ENCODE measurements around the gene ARID5A. TPM values are rescaled to one million over a fixed set of nuclear protein-coding genes. Genes with fewer than 3 reads are reported as not detected.

Gene ARID5A
- total RNA-seq, 4 donors from 2014 or later = 9.8 to 113 (median 18.1) TPM

DNA sequence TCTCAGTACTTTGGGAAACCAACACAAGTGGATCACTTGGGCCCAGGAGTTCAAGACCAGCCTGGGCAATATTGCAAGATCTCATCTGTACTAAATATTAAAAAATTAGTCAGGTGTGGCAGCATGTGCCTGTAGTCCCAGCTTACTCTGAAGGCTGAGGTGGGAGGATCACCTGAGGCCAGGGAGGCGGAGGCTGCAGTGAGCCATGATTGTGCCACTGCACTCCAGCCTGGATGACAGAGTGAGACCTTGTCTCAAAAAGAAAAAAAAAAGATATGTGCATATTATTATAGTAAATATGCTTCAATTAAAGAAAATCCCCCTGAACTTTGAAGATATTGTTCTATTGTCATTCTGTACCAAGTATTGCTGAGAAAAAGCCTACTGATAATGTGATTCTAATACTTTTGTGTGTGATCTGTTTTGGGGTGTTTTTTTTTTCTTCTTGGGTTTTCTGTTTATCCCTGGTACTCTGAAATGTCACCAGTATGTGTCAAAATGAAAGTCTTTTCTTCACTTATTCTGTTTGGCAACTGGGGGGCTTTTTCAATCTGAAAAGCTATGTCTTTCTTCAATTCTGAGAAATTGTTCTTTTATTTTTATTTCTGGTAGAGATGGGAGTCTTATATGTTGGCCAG, 44.6 kb upstream of the ARID5A start:
- Histone ChIP-seq H3K27me3 (no peaks in the 10 kb centered on the region), H3K4me1 (peaks cover 0 to under 1% (median 0%) of the 10 kb centered on the region in 4 donors), H3K9me3 (no peaks in the 10 kb centered on the region), H3K4me3 (no peak overlapping the region), H3K36me3 (no peaks in the 10 kb centered on the region), H3K27ac (no peak overlapping the region)
- in situ Hi-C loops (cut with MboI; ENCODE audit: low pct_ligation_motif_present in 1 of 4, low pct_unique_long_range_greater_than_20kb in 1 of 4, low sequenced_read_pairs in 3 of 4) = no loop called here
- WGBS, 2 donors (ENCODE audit: low coverage in 1 of 2) = 96% methylated on average over 1 of the region's 1 CpG; no CpG with 5 or more reads in 1 of the 2 donors
- TF ChIP-seq EP300 (IDR thresholded peaks at IDR 0.05; ENCODE audit: low read depth) (no peak), POLR2A (IDR thresholded peaks at IDR 0.05) (no peak), POLR2AphosphoS5 (IDR thresholded peaks at IDR 0.05) (no peak)
- TF ChIP-seq, protein P1, sequence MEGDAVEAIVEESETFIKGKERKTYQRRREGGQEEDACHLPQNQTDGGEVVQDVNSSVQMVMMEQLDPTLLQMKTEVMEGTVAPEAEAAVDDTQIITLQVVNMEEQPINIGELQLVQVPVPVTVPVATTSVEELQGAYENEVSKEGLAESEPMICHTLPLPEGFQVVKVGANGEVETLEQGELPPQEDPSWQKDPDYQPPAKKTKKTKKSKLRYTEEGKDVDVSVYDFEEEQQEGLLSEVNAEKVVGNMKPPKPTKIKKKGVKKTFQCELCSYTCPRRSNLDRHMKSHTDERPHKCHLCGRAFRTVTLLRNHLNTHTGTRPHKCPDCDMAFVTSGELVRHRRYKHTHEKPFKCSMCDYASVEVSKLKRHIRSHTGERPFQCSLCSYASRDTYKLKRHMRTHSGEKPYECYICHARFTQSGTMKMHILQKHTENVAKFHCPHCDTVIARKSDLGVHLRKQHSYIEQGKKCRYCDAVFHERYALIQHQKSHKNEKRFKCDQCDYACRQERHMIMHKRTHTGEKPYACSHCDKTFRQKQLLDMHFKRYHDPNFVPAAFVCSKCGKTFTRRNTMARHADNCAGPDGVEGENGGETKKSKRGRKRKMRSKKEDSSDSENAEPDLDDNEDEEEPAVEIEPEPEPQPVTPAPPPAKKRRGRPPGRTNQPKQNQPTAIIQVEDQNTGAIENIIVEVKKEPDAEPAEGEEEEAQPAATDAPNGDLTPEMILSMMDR (IDR thresholded peaks at IDR 0.05) = no peak
- no peak for DNase-seq
- intact Hi-C loops (cut with DNase I; ENCODE audit: low total_unique reads) = no loop called here

DNA sequence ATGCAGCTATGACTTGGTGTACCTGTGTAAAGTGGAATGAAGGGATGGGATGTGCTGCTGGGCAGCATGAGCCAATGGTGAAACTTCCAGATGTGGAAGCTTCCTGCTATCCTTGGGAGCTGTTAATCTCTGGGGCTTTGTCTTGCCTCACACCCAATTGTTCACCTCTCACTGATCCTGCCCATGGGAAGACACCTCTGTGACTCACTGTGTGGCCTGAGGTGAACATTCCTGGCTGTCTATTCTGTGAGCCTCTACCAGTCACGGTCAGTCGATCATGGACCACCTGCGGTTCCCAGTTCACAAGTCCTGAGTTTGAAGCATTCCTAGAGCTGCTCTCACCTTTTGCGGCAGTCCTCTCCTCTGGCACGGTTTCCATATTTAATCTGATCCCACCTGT, 43.5 kb upstream of the ARID5A start:
- Histone ChIP-seq H3K4me1 (no peaks in the 10 kb centered on the region), H3K27ac (no peak overlapping the region), H3K9me3 (no peaks in the 10 kb centered on the region), H3K36me3 (no peaks in the 10 kb centered on the region), H3K27me3 (no peaks in the 10 kb centered on the region), H3K4me3 (no peak overlapping the region)
- TF ChIP-seq POLR2A (IDR thresholded peaks at IDR 0.05) (no peak), EP300 (IDR thresholded peaks at IDR 0.05; ENCODE audit: low read depth) (no peak), POLR2AphosphoS5 (IDR thresholded peaks at IDR 0.05) (no peak)
- TF ChIP-seq, protein P1 (IDR thresholded peaks at IDR 0.05) = no peak
- 90 to 91% methylated on average over 5 of the region's 5 CpGs for WGBS, 2 donors (ENCODE audit: low coverage in 1 of 2)
- intact Hi-C loops (cut with DNase I; ENCODE audit: low total_unique reads) = no loop called here
- in situ Hi-C loops (cut with MboI; ENCODE audit: low pct_ligation_motif_present in 1 of 4, low pct_unique_long_range_greater_than_20kb in 1 of 4, low sequenced_read_pairs in 3 of 4) = no loop called here
- DNase-seq = no peak

DNA sequence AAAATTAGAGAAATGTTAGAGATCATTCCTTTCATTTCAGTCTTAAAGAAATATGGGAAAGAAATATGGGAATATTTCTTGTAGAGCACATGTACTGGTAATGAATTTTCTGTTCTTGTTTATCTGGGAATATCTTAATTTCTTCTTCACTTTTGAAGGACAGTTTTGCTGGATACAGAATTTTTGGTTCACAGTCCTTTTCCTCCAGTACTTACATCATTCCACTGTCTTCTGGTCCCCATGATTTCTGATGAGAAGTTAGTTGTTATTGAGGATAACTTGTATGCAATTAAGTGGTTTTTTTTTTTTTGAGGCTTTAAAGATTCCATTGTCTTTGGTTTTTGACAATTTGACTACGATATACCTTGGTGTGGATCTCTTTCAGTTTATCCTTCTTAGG, 42.4 kb upstream of the ARID5A start:
- in situ Hi-C loops (cut with MboI; ENCODE audit: low pct_ligation_motif_present in 1 of 4, low pct_unique_long_range_greater_than_20kb in 1 of 4, low sequenced_read_pairs in 3 of 4) = no loop called here
- TF ChIP-seq, protein P1 (IDR thresholded peaks at IDR 0.05) = no peak
- TF ChIP-seq EP300 (IDR thresholded peaks at IDR 0.05; ENCODE audit: low read depth) = no peak
- no peak for TF ChIP-seq POLR2A (IDR thresholded peaks at IDR 0.05)
- TF ChIP-seq POLR2AphosphoS5 (IDR thresholded peaks at IDR 0.05) = no peak
- 86 to 88% methylated on average over 1 of the region's 1 CpG for WGBS, 2 donors (ENCODE audit: low coverage in 1 of 2)
- intact Hi-C loops (cut with DNase I; ENCODE audit: low total_unique reads) = no loop called here
- Histone ChIP-seq H3K9me3 (no peaks in the 10 kb centered on the region), H3K36me3 (no peaks in the 10 kb centered on the region), H3K4me3 (no peak overlapping the region), H3K27ac (no peak overlapping the region), H3K27me3 (no peaks in the 10 kb centered on the region), H3K4me1 (no peaks in the 10 kb centered on the region)
- no peak for DNase-seq

DNA sequence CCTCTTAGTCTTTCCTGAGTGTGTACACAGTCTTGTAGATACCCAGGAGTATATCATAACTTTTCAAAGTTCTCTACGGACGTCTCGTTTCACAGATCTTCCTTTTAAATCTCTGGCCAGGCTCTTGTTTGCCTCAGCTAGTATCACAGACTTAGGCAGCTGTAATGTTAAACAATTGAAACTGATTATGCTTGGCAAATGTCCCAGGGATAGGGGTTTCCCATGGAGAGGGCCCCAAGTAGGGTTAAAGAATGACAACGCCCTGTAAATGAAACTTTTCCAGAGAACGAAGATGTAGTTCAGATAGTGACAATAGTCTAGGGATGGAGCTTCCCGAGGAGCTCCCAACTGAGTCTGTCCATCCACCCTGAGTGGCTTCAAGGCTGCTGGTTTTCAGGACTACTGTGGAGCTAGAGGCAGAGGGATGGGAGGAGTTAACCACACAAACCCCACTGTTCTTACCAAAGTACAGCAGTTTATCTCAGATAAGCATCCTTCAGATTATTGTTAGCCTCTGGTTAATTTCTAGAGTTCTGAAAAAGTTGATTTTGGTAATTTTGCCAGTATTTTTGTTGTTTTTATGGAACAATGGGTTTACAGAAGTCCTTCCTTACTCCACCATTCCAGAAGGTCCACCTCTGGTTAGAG, 40.4 kb upstream of the ARID5A start:
- 73 to 81% methylated on average over 4 to 6 of the region's 6 CpGs for WGBS, 2 donors (ENCODE audit: low coverage in 1 of 2)
- no peak overlapping the region for H3K27ac ChIP-seq
- no peak for TF ChIP-seq POLR2A (IDR thresholded peaks at IDR 0.05)
- no peak overlapping the region for H3K4me3 ChIP-seq
- no peaks in the 10 kb centered on the region for H3K4me1 ChIP-seq
- no peaks in the 10 kb centered on the region for H3K9me3 ChIP-seq
- no peak for DNase-seq
- no peaks in the 10 kb centered on the region for H3K36me3 ChIP-seq
- intact Hi-C loops (cut with DNase I; ENCODE audit: low total_unique reads) = no loop called here
- H3K27me3 ChIP-seq = peaks cover 6% of the 10 kb centered on the region
- in situ Hi-C loops (cut with MboI; ENCODE audit: low pct_ligation_motif_present in 1 of 4, low pct_unique_long_range_greater_than_20kb in 1 of 4, low sequenced_read_pairs in 3 of 4) = no loop called here
